ENCODE measurements around the gene TRIM40.
A peak's percentile ranks its signal among the peaks of the same experiment; 100 is the strongest.

Gene TRIM40

GRCh38 chr6:30150671-30151395 lies 14.9 kb downstream of the TRIM40 start:
- no peak for DNase-seq

- no peak for DNase-seq
These were observed 15.6 kb downstream of the TRIM40 start for GRCh38 chr6:30151580-30151979.

- DNase-seq = no peak
These were observed 16.2 kb downstream of the TRIM40 start for GRCh38 chr6:30152016-30152673.

GRCh38 chr6:30152910-30153610 lies 17.1 kb downstream of the TRIM40 start:
- no peak for DNase-seq

- no peak for DNase-seq
These were observed 18.1 kb downstream of the TRIM40 start for GRCh38 chr6:30154061-30154460.

GRCh38 chr6:30154709-30155519 lies 19.0 kb downstream of the TRIM40 start:
- peak; percentile 38 for DNase-seq

GRCh38 chr6:30155520-30156261 lies 19.8 kb downstream of the TRIM40 start:
- DNase-seq = no peak

- DNase-seq = no peak
These were observed 20.3 kb downstream of the TRIM40 start for GRCh38 chr6:30156262-30156599.

- DNase-seq = no peak
These were observed 20.8 kb downstream of the TRIM40 start for GRCh38 chr6:30156774-30157173.

GRCh38 chr6:30157581-30157980 lies 21.6 kb downstream of the TRIM40 start:
- DNase-seq = no peak

GRCh38 chr6:30157999-30158398 lies 22.1 kb downstream of the TRIM40 start:
- no peak for DNase-seq

GRCh38 chr6:30158475-30159040 lies 22.6 kb downstream of the TRIM40 start:
- no peak for DNase-seq

GRCh38 chr6:30160008-30160784 lies 24.3 kb downstream of the TRIM40 start:
- DNase-seq = no peak

- DNase-seq = no peak
These were observed 25.0 kb downstream of the TRIM40 start, which contains the start of gene TRIM10 for GRCh38 chr6:30160785-30161531. Gene TRIM10 (minus strand): TSS chr6:30161211. CDS start chr6:30160858, 353 bp downstream.

- DNase-seq = no peak
These were observed 26.5 kb downstream of the TRIM40 start for GRCh38 chr6:30162265-30163089.

GRCh38 chr6:30163090-30163917 lies 27.4 kb downstream of the TRIM40 start, which contains the start of gene TRIM15:
Gene TRIM15 (plus strand): TSS chr6:30163546. CDS start chr6:30163685, 139 bp downstream.
- DNase-seq = no peak

- no peak for DNase-seq
These were observed 28.1 kb downstream of the TRIM40 start for GRCh38 chr6:30163918-30164654.

- no peak for DNase-seq
These were observed 28.8 kb downstream of the TRIM40 start for GRCh38 chr6:30164714-30165113.
